ENCODE data around the gene KATNB1. TPM values are rescaled to one million over a fixed set of nuclear protein-coding genes. Genes with fewer than 3 reads are reported as not detected.

The KATNB1 gene
- polyA plus RNA-seq, 3 donors, result 16.9 to 35.6 (median 17.7) TPM

DNA sequence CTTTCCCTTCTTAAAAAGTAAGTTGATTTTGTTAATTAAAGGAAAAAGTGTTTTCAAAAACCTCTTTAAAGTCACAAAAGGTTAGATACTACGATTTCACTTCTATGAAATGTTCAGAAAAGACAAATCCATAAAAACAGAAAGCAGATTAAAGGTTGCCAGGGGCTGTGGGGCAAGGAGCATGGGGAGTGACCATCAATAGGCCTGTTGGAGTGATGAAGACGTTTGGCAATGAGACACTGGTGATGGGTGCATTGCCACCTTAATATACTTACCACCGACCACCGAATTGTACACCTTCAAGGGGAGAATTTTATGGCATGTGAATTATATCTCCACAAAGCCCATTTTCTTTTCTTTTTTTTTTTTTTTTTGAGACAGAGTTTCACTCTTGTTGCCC is 47.5 kb downstream of the KATNB1 start:
- WGBS (ENCODE audit: insufficient coverage), result no CpG with 5 or more reads among the region's 4 CpGs
- no peaks in the 10 kb centered on the region for H3K4me1 ChIP-seq (ENCODE audit: control insufficient read depth in 1 of 2, insufficient read depth in 2 of 2, low read length in 2 of 2)

DNA sequence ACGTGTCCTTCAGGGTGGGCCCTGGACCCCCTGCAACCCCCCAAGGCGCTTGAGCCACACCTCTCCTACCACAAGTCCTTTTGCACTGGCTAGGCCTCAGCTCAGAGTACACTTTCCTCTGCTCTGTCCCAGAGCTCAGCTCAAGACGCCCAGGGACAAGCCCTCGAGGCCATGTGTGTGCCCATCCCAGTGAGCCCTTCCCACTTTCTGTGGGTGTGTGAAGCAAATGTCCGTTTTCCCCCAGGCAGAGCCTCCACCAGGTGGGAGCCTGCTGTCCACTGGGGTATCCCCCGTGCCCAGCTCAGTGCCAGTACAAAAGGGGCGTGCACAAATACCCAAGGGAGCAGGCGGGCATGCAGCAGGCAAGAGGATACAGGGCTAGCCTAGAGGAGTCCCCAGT is 48.3 kb downstream of the KATNB1 start:
- peak overlapping the region in 1 of 7 donors; percentile 3 for H3K27ac Mint-ChIP-seq

More for the DNA sequence above, 47.5 kb downstream of the KATNB1 start:
- Mint-ChIP-seq H3K4me3 (no peak overlapping the region), H3K27me3 (ENCODE audit: low read depth in 3 of 3) (peaks cover 1 to 6% (median 5%) of the 10 kb centered on the region in 3 donors), H3K4me1 (no peaks in the 10 kb centered on the region), H3K27ac (no peak overlapping the region), H3K36me3 (no peaks in the 10 kb centered on the region), H3K9me3 (no peaks in the 10 kb centered on the region)
- Histone ChIP-seq H3K27ac (ENCODE audit: low read depth in 1 of 2, low read length in 2 of 2) (no peak overlapping the region), H4K20me1 (ENCODE audit: insufficient read depth, low read length) (no peaks in the 10 kb centered on the region), H3K4me2 (replicated peaks; ENCODE audit: extremely low read depth, low read length, poor library complexity, severe bottlenecking) (no peak overlapping the region), H3K27me3 (ENCODE audit: control insufficient read depth in 2 of 2, insufficient read depth in 2 of 2, low read length in 2 of 2) (no peaks in the 10 kb centered on the region), H3K79me2 (ENCODE audit: insufficient read depth, low read length) (no peaks in the 10 kb centered on the region), H2AFZ (ENCODE audit: insufficient read depth, low read depth, low read length, poor library complexity, severe bottlenecking) (no peak overlapping the region), H3K9me3 (replicated peaks in 1 of 2; ENCODE audit: control insufficient read depth in 1 of 2, insufficient read depth in 1 of 2, low read length in 2 of 2) (no peaks in the 10 kb centered on the region), H3K4me3 (replicated peaks in 1 of 3; ENCODE audit: low read depth in 2 of 3, low read length in 3 of 3) (no peak overlapping the region), H3K36me3 (replicated peaks in 1 of 2; ENCODE audit: control insufficient read depth in 1 of 2, insufficient read depth in 2 of 2, low read length in 2 of 2) (no peaks in the 10 kb centered on the region), H3K9ac (ENCODE audit: insufficient read depth, low read length, poor library complexity, severe bottlenecking) (no peak overlapping the region)
- intact Hi-C loops (cut with micrococcal nuclease), result no loop called here
- TF ChIP-seq, protein P1, sequence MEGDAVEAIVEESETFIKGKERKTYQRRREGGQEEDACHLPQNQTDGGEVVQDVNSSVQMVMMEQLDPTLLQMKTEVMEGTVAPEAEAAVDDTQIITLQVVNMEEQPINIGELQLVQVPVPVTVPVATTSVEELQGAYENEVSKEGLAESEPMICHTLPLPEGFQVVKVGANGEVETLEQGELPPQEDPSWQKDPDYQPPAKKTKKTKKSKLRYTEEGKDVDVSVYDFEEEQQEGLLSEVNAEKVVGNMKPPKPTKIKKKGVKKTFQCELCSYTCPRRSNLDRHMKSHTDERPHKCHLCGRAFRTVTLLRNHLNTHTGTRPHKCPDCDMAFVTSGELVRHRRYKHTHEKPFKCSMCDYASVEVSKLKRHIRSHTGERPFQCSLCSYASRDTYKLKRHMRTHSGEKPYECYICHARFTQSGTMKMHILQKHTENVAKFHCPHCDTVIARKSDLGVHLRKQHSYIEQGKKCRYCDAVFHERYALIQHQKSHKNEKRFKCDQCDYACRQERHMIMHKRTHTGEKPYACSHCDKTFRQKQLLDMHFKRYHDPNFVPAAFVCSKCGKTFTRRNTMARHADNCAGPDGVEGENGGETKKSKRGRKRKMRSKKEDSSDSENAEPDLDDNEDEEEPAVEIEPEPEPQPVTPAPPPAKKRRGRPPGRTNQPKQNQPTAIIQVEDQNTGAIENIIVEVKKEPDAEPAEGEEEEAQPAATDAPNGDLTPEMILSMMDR (IDR thresholded peaks at IDR 0.05), result no peak
- no peak for DNase-seq

More for the DNA sequence above, 48.3 kb downstream of the KATNB1 start:
- no peak for DNase-seq
- Mint-ChIP-seq H3K4me1 (no peaks in the 10 kb centered on the region), H3K27me3 (ENCODE audit: low read depth in 3 of 3) (peaks cover 1 to 6% (median 5%) of the 10 kb centered on the region in 3 donors), H3K36me3 (no peaks in the 10 kb centered on the region), H3K9me3 (no peaks in the 10 kb centered on the region), H3K4me3 (no peak overlapping the region)
- H3K9me3 ChIP-seq (replicated peaks in 1 of 2; ENCODE audit: control insufficient read depth in 1 of 2, insufficient read depth in 1 of 2, low read length in 2 of 2), result no peaks in the 10 kb centered on the region
- H3K4me3 ChIP-seq (replicated peaks in 1 of 3; ENCODE audit: low read depth in 2 of 3, low read length in 3 of 3), result no peak overlapping the region
- H3K27ac ChIP-seq (ENCODE audit: low read depth in 1 of 2, low read length in 2 of 2), result no peak overlapping the region
- H3K4me1 ChIP-seq (ENCODE audit: control insufficient read depth in 1 of 2, insufficient read depth in 2 of 2, low read length in 2 of 2), result no peaks in the 10 kb centered on the region
- H2AFZ ChIP-seq (ENCODE audit: insufficient read depth, low read depth, low read length, poor library complexity, severe bottlenecking), result no peak overlapping the region
- H3K9ac ChIP-seq (ENCODE audit: insufficient read depth, low read length, poor library complexity, severe bottlenecking), result no peak overlapping the region
- no peak overlapping the region for H3K4me2 ChIP-seq (replicated peaks; ENCODE audit: extremely low read depth, low read length, poor library complexity, severe bottlenecking)
- H3K79me2 ChIP-seq (ENCODE audit: insufficient read depth, low read length), result no peaks in the 10 kb centered on the region
- intact Hi-C loops (cut with micrococcal nuclease), result no loop called here
- WGBS (ENCODE audit: insufficient coverage), result 92% methylated on average over 7 of the region's 8 CpGs
- TF ChIP-seq, protein P1 (IDR thresholded peaks at IDR 0.05), result no peak
- H3K27me3 ChIP-seq (ENCODE audit: control insufficient read depth in 2 of 2, insufficient read depth in 2 of 2, low read length in 2 of 2), result no peaks in the 10 kb centered on the region
- no peaks in the 10 kb centered on the region for H3K36me3 ChIP-seq (replicated peaks in 1 of 2; ENCODE audit: control insufficient read depth in 1 of 2, insufficient read depth in 2 of 2, low read length in 2 of 2)
- no peaks in the 10 kb centered on the region for H4K20me1 ChIP-seq (ENCODE audit: insufficient read depth, low read length)

Data from CD14-positive monocyte (primary cell).